HEK293 (cell line): ENCODE measurements around the gene CLN3.

Experiments
- CTCF ChIA-PET: fragments of 350-600 bp; formaldehyde crosslinking; extraction: SDS; loops from one replicate; lab custom pipeline; 2021; ENCODE audit warnings: antibody characterized with exemption; lab: Yijun Ruan, JAX
- POLR2A ChIA-PET: fragments of 300-600 bp; formaldehyde crosslinking; extraction: SDS; loops from one replicate; lab custom pipeline; 2020; ENCODE audit warnings: antibody characterized with exemption, inconsistent platforms; lab: Yijun Ruan, JAX
- H3K27ac ChIP-seq: fragments of 200-500 bp; sonication (Bioruptor generic); 2 replicates; pipeline ENCODE4 v1.5.1; 2014; ENCODE audit warnings: low read depth, low read length, control low read depth, inconsistent platforms; ENCODE audit errors: extremely low read depth
- H3K36me3 ChIP-seq, 2 experiments: fragments of 200-500 bp in 1 of 2; sonication (Bioruptor generic) in 1 of 2; 1 replicate in 1 of 2; 2 replicates in 1 of 2; pipeline ENCODE4 v1.5.1; 2014 to 2017; ENCODE audit warnings: inconsistent platforms in 2 of 2, low read length in 2 of 2; ENCODE audit not compliant: control insufficient read depth in 2 of 2, insufficient read depth in 1 of 2
- H3K4me1 ChIP-seq: fragments of 200-500 bp; sonication (Bioruptor generic); 2 replicates; pipeline ENCODE4 v1.5.1; 2014; ENCODE audit warnings: mild to moderate bottlenecking, low read length, inconsistent platforms; ENCODE audit not compliant: control insufficient read depth, insufficient read depth
- H3K4me3 ChIP-seq: 2 replicates; pipeline ENCODE4 v1.5.1; 2011; ENCODE audit warnings: low read depth, mild to moderate bottlenecking, control low read depth, low read length, moderate library complexity
- H3K9me3 ChIP-seq: fragments of 200-500 bp; sonication (Bioruptor generic); 2 replicates; pipeline ENCODE4 v1.5.1; 2014; ENCODE audit warnings: low read depth, low read length, inconsistent platforms; ENCODE audit not compliant: control insufficient read depth, insufficient read depth
- GLI2 ChIP-seq: fragments of 450-650 bp; formaldehyde crosslinking; IDR thresholded peaks from 2 replicates; pipeline ENCODE4; 2017; ENCODE audit warnings: missing biosample characterization, missing genetic modification characterization, low read depth, borderline replicate concordance
- HIC1 ChIP-seq: fragments of 450-650 bp; formaldehyde crosslinking; IDR thresholded peaks from 2 replicates; pipeline ENCODE4 v1.5.1; 2016; ENCODE audit warnings: missing biosample characterization, missing genetic modification characterization
- HOXA7 ChIP-seq: sonication (generic); formaldehyde crosslinking; IDR thresholded peaks from 2 replicates; pipeline ENCODE4 v1.8.1; 2022; ENCODE audit warnings: missing genetic modification reagents, borderline replicate concordance
- HOXC10 ChIP-seq: sonication (generic); formaldehyde crosslinking; IDR thresholded peaks from 2 replicates; pipeline ENCODE4 v1.8.1; 2023; ENCODE audit warnings: mild to moderate bottlenecking, missing genetic modification reagents
- KLF16 ChIP-seq: fragments of 450-650 bp; formaldehyde crosslinking; IDR thresholded peaks from 2 replicates; pipeline ENCODE4 v1.5.1; 2017; ENCODE audit warnings: missing biosample characterization, missing genetic modification characterization
- MYNN ChIP-seq: fragments of 450-650 bp; formaldehyde crosslinking; IDR thresholded peaks from 2 replicates; pipeline ENCODE4 v1.5.1; 2016; ENCODE audit warnings: missing biosample characterization, missing genetic modification characterization, borderline replicate concordance
- SETDB1 ChIP-seq: IDR thresholded peaks from one replicate; pipeline ENCODE4 v1.6.1; 2017; ENCODE audit warnings: mild to moderate bottlenecking, low read length, moderate library complexity, mixed read lengths; ENCODE audit not compliant: insufficient read length
- TSHZ1 ChIP-seq: fragments of 450-650 bp; formaldehyde crosslinking; IDR thresholded peaks from 2 replicates; pipeline ENCODE4 v1.5.1; 2016; ENCODE audit warnings: missing biosample characterization, missing genetic modification characterization, borderline replicate concordance
- YY2 ChIP-seq: fragments of 450-650 bp; formaldehyde crosslinking; IDR thresholded peaks from 2 replicates; pipeline ENCODE4 v1.5.1; 2016; ENCODE audit warnings: missing biosample characterization, missing genetic modification characterization
- ZBTB49 ChIP-seq: fragments of 450-650 bp; formaldehyde crosslinking; IDR thresholded peaks from 2 replicates; pipeline ENCODE4 v1.5.1; 2016; ENCODE audit warnings: missing biosample characterization, missing genetic modification characterization, low read depth
- ZBTB7A ChIP-seq: fragments of 450-650 bp; formaldehyde crosslinking; IDR thresholded peaks from 2 replicates; pipeline ENCODE4 v1.5.1; 2016; ENCODE audit warnings: low read depth, missing biosample characterization, missing genetic modification characterization
- ZFP69B ChIP-seq: fragments of 450-650 bp; formaldehyde crosslinking; IDR thresholded peaks from 2 replicates; pipeline ENCODE4 v1.5.1; 2016; ENCODE audit warnings: missing biosample characterization, missing genetic modification characterization
- ZNF112 ChIP-seq: fragments of 450-650 bp; formaldehyde crosslinking; IDR thresholded peaks from 2 replicates; pipeline ENCODE4 v1.5.0; 2017; ENCODE audit warnings: missing biosample characterization, missing genetic modification characterization
- ZNF146 ChIP-seq: fragments of 450-650 bp; formaldehyde crosslinking; IDR thresholded peaks from 2 replicates; pipeline ENCODE4 v1.5.1; 2016; ENCODE audit warnings: missing biosample characterization, missing genetic modification characterization
- ZNF221 ChIP-seq: fragments of 450-650 bp; formaldehyde crosslinking; IDR thresholded peaks from 2 replicates; pipeline ENCODE4 v1.5.1; 2017; ENCODE audit warnings: missing biosample characterization, missing genetic modification characterization, borderline replicate concordance
- ZNF24 ChIP-seq: fragments of 450-650 bp; formaldehyde crosslinking; IDR thresholded peaks from 2 replicates; pipeline ENCODE4 v1.5.1; 2016; ENCODE audit warnings: missing biosample characterization, missing genetic modification characterization
- ZNF341 ChIP-seq: fragments of 450-650 bp; formaldehyde crosslinking; IDR thresholded peaks from 2 replicates; pipeline ENCODE4; 2016; ENCODE audit warnings: low read depth, missing biosample characterization, missing genetic modification characterization
- ZNF423 ChIP-seq: fragments of 450-650 bp; formaldehyde crosslinking; IDR thresholded peaks from 2 replicates; pipeline ENCODE4 v1.5.1; 2016; ENCODE audit warnings: missing biosample characterization, missing genetic modification characterization
- ZNF529 ChIP-seq: fragments of 450-650 bp; formaldehyde crosslinking; IDR thresholded peaks from 2 replicates; pipeline ENCODE4 v1.5.1; 2017; ENCODE audit warnings: missing genetic modification characterization, missing biosample characterization; ENCODE audit not compliant: insufficient replicate concordance
- ZNF768 ChIP-seq: fragments of 450-650 bp; formaldehyde crosslinking; IDR thresholded peaks from 2 replicates; pipeline ENCODE4 v1.5.1; 2018; ENCODE audit warnings: missing biosample characterization, mild to moderate bottlenecking, missing genetic modification characterization
- TF ChIP-seq, protein P1 (sequence below): fragments of 450-650 bp; formaldehyde crosslinking; IDR thresholded peaks from 2 replicates; pipeline ENCODE4 v1.5.1; 2016; ENCODE audit warnings: missing biosample characterization, missing genetic modification characterization

CLN3 gene

DNA sequence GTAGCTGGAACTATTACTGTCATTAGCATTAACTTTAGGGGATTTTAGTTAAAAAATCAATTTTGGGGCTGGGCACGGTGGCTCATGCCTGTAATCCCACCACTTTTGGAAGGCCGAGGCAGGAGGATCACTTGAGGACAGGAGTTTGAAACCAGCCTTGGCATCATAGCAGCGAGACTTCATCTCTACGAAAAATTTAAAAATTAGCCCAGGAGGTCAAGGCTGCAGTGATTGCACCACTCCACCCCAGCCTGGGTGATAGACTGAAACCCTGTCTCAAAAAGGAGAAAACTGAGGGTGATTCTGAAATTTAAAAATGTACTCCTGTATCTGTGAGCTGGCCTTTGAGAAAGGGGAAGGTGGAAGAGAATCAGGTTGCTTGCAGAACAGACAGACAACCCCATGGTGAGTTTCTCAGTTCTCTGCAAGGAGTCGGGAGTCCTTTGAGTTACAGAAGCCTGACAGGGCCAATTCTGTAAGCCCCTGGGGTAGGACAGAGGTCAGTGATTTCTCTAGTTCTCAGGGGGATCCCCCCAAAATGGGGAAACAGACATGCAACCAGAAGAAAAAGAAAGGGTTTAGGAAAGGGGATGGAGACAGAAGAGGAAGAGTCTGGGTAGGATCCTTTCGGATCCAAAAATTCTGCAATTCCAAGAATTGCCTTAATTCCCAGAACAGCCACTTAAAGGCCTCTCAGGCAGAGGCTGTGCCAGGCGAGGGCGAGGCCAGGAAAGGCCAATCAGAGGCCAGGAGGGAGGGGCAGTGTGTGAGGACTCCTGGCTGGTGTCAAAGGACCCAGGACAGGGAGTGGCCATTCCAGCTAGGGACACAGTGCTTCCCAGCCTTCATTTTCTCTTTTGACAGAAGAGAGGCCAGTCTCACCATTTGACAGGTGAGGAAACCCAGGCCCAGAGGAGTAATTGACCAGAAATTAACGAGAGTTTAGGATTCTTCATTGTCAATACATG lies 40.2 kb upstream of the CLN3 start:
- ChIA-PET POLR2A (no interaction called here), CTCF (no interaction called here)
- no peak overlapping the region for H3K4me3 ChIP-seq
- no peak overlapping the region for H3K27ac ChIP-seq
- H3K9me3 ChIP-seq: no peaks in the 10 kb centered on the region
- H3K4me1 ChIP-seq: no peaks in the 10 kb centered on the region
- H3K36me3 ChIP-seq: no peaks in the 10 kb centered on the region
- no peak for TF ChIP-seq ZNF112 (tag by site-specific recombination)
- TF ChIP-seq ZNF24: no peak
- no peak for TF ChIP-seq ZBTB49 (tag by site-specific recombination)
- TF ChIP-seq ZFP69B (tag by site-specific recombination): no peak
- no peak for TF ChIP-seq MYNN (tag by site-specific recombination)
- TF ChIP-seq ZNF146 (tag by site-specific recombination): no peak
- TF ChIP-seq ZNF341 (tag by site-specific recombination): peak; percentile 88

- CTCF ChIA-PET: no interaction called here
- POLR2A ChIA-PET: no interaction called here
These were observed 37.2 kb upstream of the CLN3 start for GRCh38 chr16:28529124-28529523.

DNA sequence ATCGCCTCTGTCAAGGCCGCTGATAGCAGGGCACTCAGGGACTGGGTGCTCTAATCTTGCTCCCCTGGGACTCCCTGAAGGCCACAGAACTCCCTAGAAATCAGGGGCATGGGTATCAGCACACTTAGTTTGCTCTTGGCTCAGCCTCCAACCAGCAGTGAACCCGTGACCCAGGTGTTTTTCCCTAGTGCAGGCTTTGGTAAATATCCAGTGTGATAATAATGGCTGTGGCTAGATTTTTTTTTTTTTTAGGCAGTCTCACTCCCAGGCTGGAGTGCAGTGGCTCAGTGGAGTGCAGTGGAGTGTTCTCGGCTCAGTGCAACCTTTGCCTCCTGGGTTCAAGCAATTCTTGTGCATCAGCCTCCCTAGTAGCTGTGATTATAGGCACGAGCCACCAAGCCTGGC lies 36.6 kb upstream of the CLN3 start:
- POLR2A ChIA-PET: no interaction called here
- TF ChIP-seq ZNF221 (no peak), ZNF768 (tag by site-specific recombination) (no peak), TSHZ1 (tag by site-specific recombination) (no peak), HOXC10 (CRISPR knock-in tag) (no peak), HIC1 (no peak), ZBTB7A (no peak), KLF16 (tag by site-specific recombination) (no peak)
- TF ChIP-seq, protein P1, sequence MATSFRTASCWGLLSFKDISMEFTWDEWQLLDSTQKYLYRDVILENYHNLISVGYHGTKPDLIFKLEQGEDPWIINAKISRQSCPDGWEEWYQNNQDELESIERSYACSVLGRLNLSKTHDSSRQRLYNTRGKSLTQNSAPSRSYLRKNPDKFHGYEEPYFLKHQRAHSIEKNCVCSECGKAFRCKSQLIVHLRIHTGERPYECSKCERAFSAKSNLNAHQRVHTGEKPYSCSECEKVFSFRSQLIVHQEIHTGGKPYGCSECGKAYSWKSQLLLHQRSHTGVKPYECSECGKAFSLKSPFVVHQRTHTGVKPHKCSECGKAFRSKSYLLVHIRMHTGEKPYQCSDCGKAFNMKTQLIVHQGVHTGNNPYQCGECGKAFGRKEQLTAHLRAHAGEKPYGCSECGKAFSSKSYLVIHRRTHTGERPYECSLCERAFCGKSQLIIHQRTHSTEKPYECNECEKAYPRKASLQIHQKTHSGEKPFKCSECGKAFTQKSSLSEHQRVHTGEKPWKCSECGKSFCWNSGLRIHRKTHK (tag by site-specific recombination): no peak

More at GRCh38 chr16:28529124-28529523, 37.2 kb upstream of the CLN3 start:
- TF ChIP-seq SETDB1 (no peak), HOXA7 (no peak), ZNF529 (tag by site-specific recombination) (no peak), GLI2 (tag by site-specific recombination) (no peak), ZNF423 (no peak), YY2 (no peak)
- no peaks in the 10 kb centered on the region for H3K9me3 ChIP-seq
- H3K27ac ChIP-seq: no peak overlapping the region
- H3K36me3 ChIP-seq: no peaks in the 10 kb centered on the region
- H3K4me3 ChIP-seq: no peak overlapping the region
- no peaks in the 10 kb centered on the region for H3K4me1 ChIP-seq

More for the DNA sequence above, 36.6 kb upstream of the CLN3 start:
- Histone ChIP-seq H3K4me3 (no peak overlapping the region), H3K9me3 (no peaks in the 10 kb centered on the region), H3K4me1 (no peaks in the 10 kb centered on the region), H3K27ac (no peak overlapping the region), H3K36me3 (no peaks in the 10 kb centered on the region)
- CTCF ChIA-PET: interaction anchor here (0.6 kb wide), 1 partner anchor 17 kb away, joined by 4 read pairs; no protein-coding TSS in a partner anchor
